ENCODE results near the gene JAKMIP1. TPM values are rescaled to one million over a fixed set of nuclear protein-coding genes. Genes with fewer than 3 reads are reported as not detected.

The JAKMIP1 gene
- total RNA-seq, 1 donor = not detected

DNA sequence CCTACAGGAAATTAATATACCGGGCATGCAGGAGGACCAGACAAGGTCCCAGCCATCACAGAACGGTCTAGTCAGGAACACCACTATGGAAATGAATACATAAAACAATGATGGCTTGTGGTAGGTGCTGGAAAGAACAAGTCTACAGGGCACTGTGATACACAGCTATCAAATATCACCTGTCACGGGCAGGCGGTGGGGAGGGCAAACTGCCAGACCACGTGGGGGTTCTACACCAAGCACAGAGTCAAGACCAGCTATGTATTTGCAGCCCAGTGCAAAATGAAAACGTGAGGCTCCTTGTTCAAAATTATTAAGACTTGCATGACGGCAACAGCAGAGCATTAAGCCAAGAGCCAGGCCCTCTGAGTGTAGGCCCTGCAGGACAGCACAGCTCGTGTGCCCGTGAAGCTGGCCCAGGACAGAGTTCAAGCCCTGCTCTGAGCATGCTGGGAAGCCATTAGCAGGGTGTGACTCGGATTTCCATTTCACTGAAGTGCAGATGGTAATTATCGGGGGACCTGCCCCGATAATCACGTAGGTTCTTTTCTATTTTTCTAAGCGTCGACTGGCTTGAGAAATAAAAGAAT, 83.6 kb downstream of the JAKMIP1 start:
- Histone ChIP-seq H3K4me1 (ENCODE audit: insufficient read depth, low read length) (no peaks in the 10 kb centered on the region), H3K36me3 (ENCODE audit: insufficient read depth, low read length) (no peaks in the 10 kb centered on the region), H2AFZ (ENCODE audit: low read length) (no peak overlapping the region), H3K79me2 (ENCODE audit: insufficient read depth, low read length) (no peaks in the 10 kb centered on the region), H3K9me3 (ENCODE audit: low read depth, low read length) (no peaks in the 10 kb centered on the region), H3K27me3 (ENCODE audit: insufficient read depth, low read length) (no peaks in the 10 kb centered on the region), H4K20me1 (ENCODE audit: insufficient read depth, low read length) (no peaks in the 10 kb centered on the region), H3K4me2 (ENCODE audit: insufficient read depth, low read length) (no peak overlapping the region), H3K27ac (ENCODE audit: low read depth, low read length) (no peak overlapping the region), H3K4me3 (ENCODE audit: insufficient read depth, low read length) (no peak overlapping the region)
- no peak for DNase-seq (ENCODE audit: insufficient read length, low spot score, missing footprints)
- no peak for TF ChIP-seq CTCF (IDR thresholded peaks at IDR 0.05; ENCODE audit: extremely low read depth, low read depth, low read length)

GRCh38 chr4:6115746-6116586, 84.4 kb downstream of the JAKMIP1 start:
- TF ChIP-seq CTCF (IDR thresholded peaks at IDR 0.05; ENCODE audit: extremely low read depth, low read depth, low read length) = no peak
- Histone ChIP-seq H3K4me2 (ENCODE audit: insufficient read depth, low read length) (no peak overlapping the region), H3K9me3 (ENCODE audit: low read depth, low read length) (no peaks in the 10 kb centered on the region)

GRCh38 chr4:6115342-6115741, 85.0 kb downstream of the JAKMIP1 start:
- no peak for DNase-seq (ENCODE audit: insufficient read length, low spot score, missing footprints)
- Histone ChIP-seq H2AFZ (ENCODE audit: low read length) (no peak overlapping the region), H3K9me3 (ENCODE audit: low read depth, low read length) (no peaks in the 10 kb centered on the region), H3K27me3 (ENCODE audit: insufficient read depth, low read length) (no peaks in the 10 kb centered on the region), H3K79me2 (ENCODE audit: insufficient read depth, low read length) (no peaks in the 10 kb centered on the region), H3K4me1 (ENCODE audit: insufficient read depth, low read length) (no peaks in the 10 kb centered on the region), H4K20me1 (ENCODE audit: insufficient read depth, low read length) (no peaks in the 10 kb centered on the region), H3K4me3 (ENCODE audit: insufficient read depth, low read length) (no peak overlapping the region), H3K36me3 (ENCODE audit: insufficient read depth, low read length) (no peaks in the 10 kb centered on the region), H3K4me2 (ENCODE audit: insufficient read depth, low read length) (no peak overlapping the region), H3K27ac (ENCODE audit: low read depth, low read length) (no peak overlapping the region)
- no peak for TF ChIP-seq CTCF (IDR thresholded peaks at IDR 0.05; ENCODE audit: extremely low read depth, low read depth, low read length)

More at GRCh38 chr4:6115746-6116586, 84.4 kb downstream of the JAKMIP1 start:
- Histone ChIP-seq H3K36me3 (ENCODE audit: insufficient read depth, low read length) (no peaks in the 10 kb centered on the region), H3K4me3 (ENCODE audit: insufficient read depth, low read length) (no peak overlapping the region), H3K79me2 (ENCODE audit: insufficient read depth, low read length) (no peaks in the 10 kb centered on the region), H3K27ac (ENCODE audit: low read depth, low read length) (no peak overlapping the region), H4K20me1 (ENCODE audit: insufficient read depth, low read length) (no peaks in the 10 kb centered on the region), H3K27me3 (ENCODE audit: insufficient read depth, low read length) (no peaks in the 10 kb centered on the region), H3K4me1 (ENCODE audit: insufficient read depth, low read length) (no peaks in the 10 kb centered on the region), H2AFZ (ENCODE audit: low read length) (no peak overlapping the region)
- DNase-seq (ENCODE audit: insufficient read length, low spot score, missing footprints) = no peak

DNA sequence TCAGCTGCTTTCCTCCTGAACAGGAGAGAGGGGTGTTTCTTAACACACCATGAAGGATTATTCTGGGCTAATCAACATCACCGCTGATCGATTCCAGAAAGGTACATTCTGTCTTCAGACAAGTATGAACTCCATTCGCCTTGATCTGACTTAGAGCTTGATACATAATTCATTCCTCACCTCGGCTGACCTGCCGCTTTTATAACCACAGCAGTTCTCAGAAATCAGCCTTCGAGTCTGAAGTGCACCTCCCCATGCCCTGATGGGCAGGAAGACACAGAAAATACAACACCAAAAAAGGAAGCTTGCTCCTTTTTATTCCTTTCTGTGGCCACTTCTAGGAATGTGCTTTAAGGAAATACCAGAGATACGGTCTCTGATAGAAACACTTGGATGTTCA, 85.7 kb downstream of the JAKMIP1 start:
- Histone ChIP-seq H3K4me3 (ENCODE audit: insufficient read depth, low read length) (no peak overlapping the region), H4K20me1 (ENCODE audit: insufficient read depth, low read length) (no peaks in the 10 kb centered on the region), H3K4me1 (ENCODE audit: insufficient read depth, low read length) (no peaks in the 10 kb centered on the region), H2AFZ (ENCODE audit: low read length) (no peak overlapping the region), H3K36me3 (ENCODE audit: insufficient read depth, low read length) (no peaks in the 10 kb centered on the region), H3K27ac (ENCODE audit: low read depth, low read length) (no peak overlapping the region), H3K4me2 (ENCODE audit: insufficient read depth, low read length) (no peak overlapping the region), H3K9me3 (ENCODE audit: low read depth, low read length) (no peaks in the 10 kb centered on the region), H3K79me2 (ENCODE audit: insufficient read depth, low read length) (no peaks in the 10 kb centered on the region), H3K27me3 (ENCODE audit: insufficient read depth, low read length) (no peaks in the 10 kb centered on the region)
- no peak for TF ChIP-seq CTCF (IDR thresholded peaks at IDR 0.05; ENCODE audit: extremely low read depth, low read depth, low read length)
- DNase-seq (ENCODE audit: insufficient read length, low spot score, missing footprints) = no peak
